Heart left ventricle (tissue), 13 donors: ENCODE data around the gene STK38L.

Experiments used
- POLR2A ChIP-seq, 2 donors: fragments of 450-650 bp; IDR thresholded peaks; one replicate each; pipeline ENCODE4 v1.6.1; 2017; ENCODE audit warnings: antibody characterized with exemption in 2 of 2, mild to moderate bottlenecking in 2 of 2, moderate library complexity in 2 of 2
- TF ChIP-seq, protein P1 (sequence below), 12 donors: fragments of 200-600 bp; sonication (generic) in 4 of 12; IDR thresholded peaks; one replicate each; pipeline versions ENCODE4 v1.5.0 to v1.8.0; 2018 to 2022; ENCODE audit warnings: antibody characterized with exemption in 12 of 12, mild to moderate bottlenecking in 5 of 12
- donor health status: ischemic (EF 13 %, LVEDD 7.1; RV severe dilation, severe dysfunction).
- donor health status: DM: no; HTN: yes; CAD: no.
- donor health status: DM: no; HTN: no; CAD: no.
- donor health status: ischemic (EF 25% LVEDD 6.9; RV normal size, moderate dysfunction).
- donor health status: ischemic (EF 25% LVEDD 5.7; RV mildly dilated, moderate dysfunction).
- donor health status: ischemic (EF 35%, LVEDD 5.7; RV mildly dilated, moderate dysfunction).
- donor health status: nonischemic (EF 11% LVEDD 7.7; RV severe dilation, severe dysfunction).
- donor health status: DM: yes; HTN: yes; CAD: no.
- donor health status: PGD.
- donor health status: ischemic (EF 29% LVEDD 5.4; RV normal size, mild dysfunction).
- donor health status: nonischemic (EF 23%, LVEDD 6.1; RV moderate dilation, normal function).

DNA sequence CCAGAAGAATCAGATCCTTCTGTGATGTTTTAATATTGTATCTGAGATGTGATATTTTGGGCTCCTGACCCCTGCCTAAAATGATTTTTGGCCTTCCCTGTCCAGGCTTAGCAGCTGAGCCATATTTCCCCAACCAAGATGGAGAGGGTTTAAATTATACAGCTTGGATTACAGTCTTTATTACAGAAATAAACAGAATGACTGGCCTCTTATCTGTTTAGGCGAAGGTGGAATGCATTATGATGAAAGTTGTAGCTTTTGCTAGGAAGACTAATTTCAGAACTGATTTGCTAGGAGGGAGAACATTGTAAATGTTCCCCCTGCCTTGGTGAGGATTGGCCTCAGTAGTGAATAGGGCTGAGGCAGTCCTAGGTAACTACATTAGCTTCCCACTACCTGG, 111.9 kb downstream of the STK38L start:
- TF ChIP-seq, protein P1, sequence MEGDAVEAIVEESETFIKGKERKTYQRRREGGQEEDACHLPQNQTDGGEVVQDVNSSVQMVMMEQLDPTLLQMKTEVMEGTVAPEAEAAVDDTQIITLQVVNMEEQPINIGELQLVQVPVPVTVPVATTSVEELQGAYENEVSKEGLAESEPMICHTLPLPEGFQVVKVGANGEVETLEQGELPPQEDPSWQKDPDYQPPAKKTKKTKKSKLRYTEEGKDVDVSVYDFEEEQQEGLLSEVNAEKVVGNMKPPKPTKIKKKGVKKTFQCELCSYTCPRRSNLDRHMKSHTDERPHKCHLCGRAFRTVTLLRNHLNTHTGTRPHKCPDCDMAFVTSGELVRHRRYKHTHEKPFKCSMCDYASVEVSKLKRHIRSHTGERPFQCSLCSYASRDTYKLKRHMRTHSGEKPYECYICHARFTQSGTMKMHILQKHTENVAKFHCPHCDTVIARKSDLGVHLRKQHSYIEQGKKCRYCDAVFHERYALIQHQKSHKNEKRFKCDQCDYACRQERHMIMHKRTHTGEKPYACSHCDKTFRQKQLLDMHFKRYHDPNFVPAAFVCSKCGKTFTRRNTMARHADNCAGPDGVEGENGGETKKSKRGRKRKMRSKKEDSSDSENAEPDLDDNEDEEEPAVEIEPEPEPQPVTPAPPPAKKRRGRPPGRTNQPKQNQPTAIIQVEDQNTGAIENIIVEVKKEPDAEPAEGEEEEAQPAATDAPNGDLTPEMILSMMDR (IDR thresholded peaks at IDR 0.05): no peak
- no peak for TF ChIP-seq POLR2A (IDR thresholded peaks at IDR 0.05)
